Subcutaneous adipose tissue (tissue), 4 donors: ENCODE measurements around the gene TMEM229B. TPM values are rescaled to one million over a fixed set of nuclear protein-coding genes. Genes with fewer than 3 reads are reported as not detected.

Experiments used
- total RNA-seq, 4 donors: library from RNA; depleted of rRNA; stranded (reverse); fragments of >200 nt; gene quantifications; one replicate each; pipeline ENCODE4 v1.1.0, GENCODE V29; 2016
- TF ChIP-seq, protein P1 (sequence below): fragments of 450-650 bp; IDR thresholded peaks from one replicate; pipeline ENCODE4 v1.5.1; 2016; ENCODE audit warnings: low read depth, mild to moderate bottlenecking, control low read depth, antibody characterized with exemption, moderate library complexity

TMEM229B gene
- total RNA-seq, 4 donors from 2014 or later, result 1.4 to 10.2 (median 2.2) TPM; not detected in 1

DNA sequence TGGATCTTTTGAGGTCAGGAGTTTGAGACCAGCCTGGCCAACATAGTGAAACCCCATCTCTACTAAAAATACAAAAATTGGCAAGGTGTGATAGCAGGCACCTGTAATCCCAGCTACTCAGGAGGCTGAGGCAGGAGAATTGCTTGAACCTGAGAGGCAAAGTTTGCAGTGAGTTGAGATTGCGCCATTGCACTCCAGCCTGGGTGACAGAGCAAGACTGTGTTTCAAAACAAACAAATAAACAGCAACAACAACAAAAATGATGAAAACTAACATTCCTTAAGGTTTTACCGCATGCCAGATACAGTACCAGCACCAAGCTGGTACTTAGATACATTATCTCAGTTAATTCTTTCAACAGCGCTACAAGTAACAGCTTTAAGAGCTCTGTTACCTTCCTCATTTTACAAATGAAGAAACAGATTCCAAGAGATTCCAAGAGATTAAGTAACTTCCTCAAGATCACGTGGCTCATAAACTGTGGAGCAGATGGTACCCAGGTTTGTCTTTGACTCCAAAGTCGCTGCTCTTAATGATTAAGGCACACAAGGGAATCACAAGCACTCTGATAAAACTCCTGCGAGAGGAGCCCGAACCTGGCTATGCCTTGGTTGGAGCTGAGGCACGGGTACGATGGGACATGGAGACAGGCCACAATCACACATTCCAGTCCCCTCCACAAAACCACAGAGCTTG is 58.9 kb downstream of the TMEM229B start:
- TF ChIP-seq, protein P1, sequence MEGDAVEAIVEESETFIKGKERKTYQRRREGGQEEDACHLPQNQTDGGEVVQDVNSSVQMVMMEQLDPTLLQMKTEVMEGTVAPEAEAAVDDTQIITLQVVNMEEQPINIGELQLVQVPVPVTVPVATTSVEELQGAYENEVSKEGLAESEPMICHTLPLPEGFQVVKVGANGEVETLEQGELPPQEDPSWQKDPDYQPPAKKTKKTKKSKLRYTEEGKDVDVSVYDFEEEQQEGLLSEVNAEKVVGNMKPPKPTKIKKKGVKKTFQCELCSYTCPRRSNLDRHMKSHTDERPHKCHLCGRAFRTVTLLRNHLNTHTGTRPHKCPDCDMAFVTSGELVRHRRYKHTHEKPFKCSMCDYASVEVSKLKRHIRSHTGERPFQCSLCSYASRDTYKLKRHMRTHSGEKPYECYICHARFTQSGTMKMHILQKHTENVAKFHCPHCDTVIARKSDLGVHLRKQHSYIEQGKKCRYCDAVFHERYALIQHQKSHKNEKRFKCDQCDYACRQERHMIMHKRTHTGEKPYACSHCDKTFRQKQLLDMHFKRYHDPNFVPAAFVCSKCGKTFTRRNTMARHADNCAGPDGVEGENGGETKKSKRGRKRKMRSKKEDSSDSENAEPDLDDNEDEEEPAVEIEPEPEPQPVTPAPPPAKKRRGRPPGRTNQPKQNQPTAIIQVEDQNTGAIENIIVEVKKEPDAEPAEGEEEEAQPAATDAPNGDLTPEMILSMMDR, result no peak

DNA sequence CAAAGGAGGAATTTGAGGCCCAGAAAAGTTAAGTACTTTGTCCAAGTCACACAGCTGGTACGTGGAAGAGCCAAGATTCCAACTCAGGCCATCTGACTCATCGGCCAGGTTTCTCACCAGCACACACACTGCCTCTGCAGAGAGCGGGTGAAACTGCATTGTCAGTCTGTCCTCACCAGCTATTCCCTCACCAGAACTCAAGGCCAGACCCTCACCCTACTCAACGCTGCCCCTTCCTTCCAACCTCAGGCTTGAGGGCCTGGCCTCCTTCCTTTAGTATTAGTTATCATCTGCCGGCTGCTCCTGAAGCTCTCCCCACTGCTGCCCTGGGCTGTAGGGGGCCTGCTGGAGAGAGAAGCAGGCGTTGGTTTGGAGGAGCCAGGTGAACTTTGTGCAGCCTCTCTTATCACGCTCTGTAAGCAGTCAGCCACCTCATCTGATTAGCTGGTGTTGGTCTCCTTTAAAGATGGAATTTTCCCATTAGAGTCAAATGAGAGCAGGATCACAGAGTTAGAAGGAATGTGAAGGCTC is 60.0 kb downstream of the TMEM229B start:
- TF ChIP-seq, protein P1, result no peak

DNA sequence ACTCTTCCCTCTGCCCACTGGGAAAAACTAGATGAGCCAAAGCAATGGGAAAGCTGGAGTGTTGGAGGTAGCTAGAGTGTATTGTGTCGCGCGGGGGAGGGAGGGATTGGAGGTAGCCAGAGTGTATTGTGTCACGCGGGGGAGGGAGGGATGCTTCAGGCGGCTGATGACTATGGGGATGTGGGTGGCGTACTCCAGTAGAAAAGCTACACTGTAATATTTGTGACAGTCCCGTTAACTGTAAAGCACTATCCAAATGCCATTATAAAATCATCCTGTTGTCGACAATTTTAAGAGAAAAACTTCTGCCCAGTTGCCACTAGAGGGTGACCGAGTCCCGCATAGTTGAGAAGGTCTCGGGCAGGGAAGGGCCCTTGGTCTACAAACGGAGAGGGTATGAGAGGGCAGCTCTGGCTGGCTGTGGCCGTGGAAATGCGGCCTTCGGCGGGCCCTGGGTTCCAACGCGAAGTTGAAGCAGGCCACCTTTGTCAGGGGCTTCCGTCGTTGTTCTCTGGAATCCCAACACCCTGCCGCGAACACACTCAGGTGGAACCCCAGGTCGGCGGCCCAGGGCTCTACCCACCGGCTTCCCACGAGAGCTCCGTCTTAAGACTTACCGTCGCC is 61.4 kb downstream of the TMEM229B start:
- TF ChIP-seq, protein P1, result no peak

DNA sequence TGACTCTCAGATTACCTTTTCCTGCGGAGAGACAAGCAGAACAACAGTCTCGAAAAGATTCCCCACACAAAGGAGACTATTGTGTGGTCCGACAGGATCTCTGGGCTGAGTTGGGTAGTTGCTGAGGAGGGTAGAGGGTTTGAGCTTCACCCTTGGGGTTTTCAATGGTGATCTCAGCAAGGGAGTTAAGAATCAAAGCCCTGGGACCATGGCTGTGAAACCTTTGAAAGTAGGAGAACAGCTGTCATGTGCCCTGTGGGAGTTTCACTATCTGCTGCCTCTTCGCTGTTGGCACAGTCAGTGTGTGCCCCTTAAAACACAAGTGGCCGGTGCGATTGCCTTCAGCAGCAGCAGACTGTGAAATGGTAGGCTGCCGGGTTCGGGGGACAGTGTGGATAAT is 62.4 kb downstream of the TMEM229B start:
- TF ChIP-seq, protein P1, result no peak

DNA sequence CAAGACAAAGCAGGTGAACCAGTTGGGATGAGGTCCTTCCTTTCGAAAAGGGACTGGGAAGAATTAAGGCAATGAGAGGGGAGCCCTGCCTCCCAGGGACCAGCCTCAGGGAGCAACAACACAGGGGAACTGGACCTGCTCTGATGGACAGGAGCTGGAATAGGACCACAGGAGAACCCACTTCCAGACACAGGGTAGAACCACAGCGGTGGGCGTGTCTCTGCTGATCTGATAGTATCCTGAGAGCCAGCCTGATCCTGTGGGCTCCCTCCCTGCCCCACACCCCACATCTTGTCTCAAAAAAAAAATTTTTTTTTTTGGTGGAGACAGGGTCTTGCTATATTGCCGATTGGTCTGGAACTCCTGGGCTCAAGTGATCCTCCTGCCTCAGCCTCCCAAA is 62.9 kb downstream of the TMEM229B start:
- TF ChIP-seq, protein P1, result no peak

DNA sequence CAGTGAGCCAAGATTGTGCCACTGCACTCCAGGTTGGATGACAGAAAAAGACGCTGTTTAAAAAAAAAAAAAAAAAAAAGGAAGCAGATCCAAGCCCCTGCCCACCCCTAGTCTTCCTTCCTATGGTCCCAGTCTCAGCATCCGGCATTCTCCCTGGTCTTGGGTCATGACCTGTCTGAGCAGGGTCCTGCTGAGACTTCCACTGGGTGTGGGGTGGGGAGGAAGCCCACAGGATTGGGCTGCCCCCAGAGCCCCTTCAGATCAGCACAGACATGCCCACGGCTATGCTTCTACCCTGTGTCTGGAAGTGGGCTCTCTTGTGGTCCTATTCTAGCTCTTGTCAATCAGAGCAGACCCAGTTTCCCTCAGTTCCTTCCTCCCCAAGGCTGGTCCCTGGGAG is 64.0 kb downstream of the TMEM229B start:
- TF ChIP-seq, protein P1, result no peak

DNA sequence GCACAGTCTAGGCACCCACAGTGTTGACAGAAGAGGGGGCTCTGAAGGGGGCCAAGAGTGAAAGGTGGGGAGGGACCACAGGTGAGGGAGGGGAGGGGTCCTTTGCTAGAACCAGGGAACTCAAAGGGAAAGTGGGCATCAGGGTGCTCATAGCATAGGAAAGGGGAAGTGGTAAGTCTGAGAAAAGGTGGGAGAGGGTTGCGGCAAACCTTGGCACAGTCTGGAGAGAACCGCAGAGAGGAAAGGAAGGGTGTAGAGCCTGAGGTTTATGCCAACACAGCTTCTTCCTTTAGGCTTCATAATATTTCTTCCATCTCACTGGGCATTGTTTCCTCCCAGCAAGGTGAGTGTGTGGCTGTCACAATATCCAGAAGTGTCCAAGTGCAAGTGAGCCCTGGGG is 65.1 kb downstream of the TMEM229B start:
- TF ChIP-seq, protein P1, result no peak
